ENCODE data around the gene LONRF2. TPM values are rescaled to one million over a fixed set of nuclear protein-coding genes. Genes with fewer than 3 reads are reported as not detected.
A peak's percentile ranks its signal among the peaks of the same experiment; 100 is the strongest.

The LONRF2 gene
- total RNA-seq, 1 experiment from 2014 or later, result 1.6 TPM

- TF ChIP-seq ATF3 (IDR thresholded peaks at IDR 0.05), result peak; percentile 93
- TF ChIP-seq RAD21 (IDR thresholded peaks at IDR 0.05; ENCODE audit: low read depth), result 0 out of 2 replicates have a peak, but pooled peaks have one; percentile 8
- 0 out of 2 replicates have a peak, but pooled peaks have one; percentile 62 for TF ChIP-seq SIN3A (IDR thresholded peaks at IDR 0.05; ENCODE audit: low read depth)
- peak; percentile 9 for TF ChIP-seq YY1 (IDR thresholded peaks at IDR 0.05; ENCODE audit: extremely low read depth, insufficient replicate concordance, low read depth, low read length)
Observed at GRCh38 chr2:100291152-100291970, 30.9 kb downstream of the LONRF2 start (continued).

GRCh38 chr2:100290718-100291151, 31.6 kb downstream of the LONRF2 start:
- Histone ChIP-seq H3K27ac (ENCODE audit: low read depth, low read length) (peak overlapping the region; percentile 96), H4K20me1 (ENCODE audit: insufficient read depth) (no peaks in the 10 kb centered on the region), H3K4me2 (ENCODE audit: low read length) (peak overlapping the region; percentile 78), H2AFZ (ENCODE audit: low read depth, low read length, poor library complexity, severe bottlenecking) (no peak overlapping the region), H3K9me3 (ENCODE audit: control insufficient read depth in 1 of 2, insufficient read depth in 1 of 2, low read depth in 1 of 2, low read length in 2 of 2) (no peaks in the 10 kb centered on the region), H3K79me2 (ENCODE audit: insufficient read depth, low read length) (no peaks in the 10 kb centered on the region), H3K4me3 (replicated peaks in 1 of 2; ENCODE audit: low read depth in 1 of 2, low read length in 2 of 2) (0 out of 4 replicates have a peak overlapping the region, but pooled peaks of 1 of the 2 experiments have one; percentile 37), H3K36me3 (ENCODE audit: control insufficient read depth in 1 of 2, insufficient read depth in 2 of 2, low read length in 2 of 2) (no peaks in the 10 kb centered on the region), H3K9ac (ENCODE audit: low read length) (peak overlapping the region; percentile 57; the same call in 1 of the 2 replicates), H3K9me2 (ENCODE audit: insufficient read depth) (no peaks in the 10 kb centered on the region), H3K27me3 (ENCODE audit: insufficient read depth, low read length) (no peaks in the 10 kb centered on the region), H3K4me1 (ENCODE audit: control insufficient read depth in 1 of 2, insufficient read depth in 2 of 2, low read length in 2 of 2) (peaks cover 58 to 73% of the 10 kb centered on the region in 2 experiments)
- ChIA-PET RAD21 (ENCODE audit: low non-redundant PET in 1 of 2, low total read pairs in 2 of 2, uncharacterized antibody in 2 of 2, unreplicated experiment in 2 of 2) (interaction anchor here (1.2 to 2.8 kb wide), 4 partner anchors 25 to 90 kb away, joined by 3 to 14 read pairs (median 6); no protein-coding TSS in a partner anchor), POLR2A (interaction anchor here (0.9 to 2.5 kb wide), 6 partner anchors 9 to 90 kb away, joined by 4 to 11 read pairs (median 6); no protein-coding TSS in a partner anchor), CTCF (interaction anchor here (1.9 to 3.8 kb wide), 2 partner anchors 28 to 90 kb away, joined by 8 to 24 read pairs; no protein-coding TSS in a partner anchor)
- no peak for TF ChIP-seq JUND (IDR thresholded peaks at IDR 0.05)
- TF ChIP-seq MAX (IDR thresholded peaks at IDR 0.05), result 0 out of 2 replicates have a peak, but pooled peaks have one; percentile 21
- TSS peak; percentile 80 for BruUV-seq (replicated peaks)
- DNase-seq (ENCODE audit: low read depth, low spot score), result no peak
- ATAC-seq, result no peak
- intact Hi-C loops (cut with micrococcal nuclease), result loop anchor here (10.0 kb wide), 1 partner anchor 274 kb away; the partner anchor contains the start of gene PDCL3

Measured in HCT116 (cell line).